PC-3 (cell line): ENCODE results near the gene MUS81. TPM values are rescaled to one million over a fixed set of nuclear protein-coding genes. Genes with fewer than 3 reads are reported as not detected.

Source experiments
- ATAC-seq: fragments of 200-7000 bp; cut with Tn5 transposase; 2 replicates; pipeline ENCODE4 v1.9.1; 2020; ENCODE audit warnings: mild to moderate bottlenecking, moderate library complexity
- BruUV-seq: library from RNA; stranded (reverse); fragments of 400-500 nt; replicated peaks from 2 replicates; lab custom pipeline; 2021; lab: Mats Ljungman, UMichigan
- CTCF ChIA-PET: fragments of 300-600 bp; sonication (Branson Sonifier 250); formaldehyde crosslinking; loops from one replicate; lab custom pipeline; 2022; ENCODE audit warnings: antibody characterized with exemption; lab: Charles Lee
- POLR2A ChIA-PET: fragments of 300-600 bp; sonication (Branson Sonifier 250); formaldehyde crosslinking; loops from one replicate; lab custom pipeline; 2022; ENCODE audit warnings: antibody characterized with exemption; ENCODE audit not compliant: unreplicated experiment; lab: Charles Lee
- DNase-seq: peaks from one replicate; pipeline ENCODE4 v3.0.0-alpha.2; 2015
- H2AFZ ChIP-seq: fragments of 300-600 bp; sonication (generic); 2 replicates; pipeline ENCODE4 v1.6.0; 2016; ENCODE audit warnings: antibody characterized with exemption, low read length
- H3F3A ChIP-seq: fragments of 300-600 bp; sonication (generic); one replicate; pipeline ENCODE4 v1.6.0; 2017; ENCODE audit warnings: antibody characterized with exemption, low read length, control low read depth, mild to moderate bottlenecking; ENCODE audit not compliant: unreplicated experiment
- H3K27ac ChIP-seq: fragments of 300-600 bp; sonication (generic); 2 replicates; pipeline ENCODE4 v1.5.1; 2016; ENCODE audit warnings: mild to moderate bottlenecking, low read length
- H3K27me3 ChIP-seq: fragments of 300-600 bp; sonication (generic); 2 replicates; pipeline ENCODE4 v1.6.1; 2016; ENCODE audit warnings: low read length, mixed read lengths
- H3K36me3 ChIP-seq: fragments of 300-600 bp; sonication (generic); 2 replicates; pipeline ENCODE4 v1.6.1; 2016; ENCODE audit warnings: low read depth, mixed run types, low read length, mixed read lengths
- H3K4me1 ChIP-seq: fragments of 300-600 bp; sonication (generic); 2 replicates; pipeline ENCODE4 v1.5.1; 2016; ENCODE audit warnings: low read length; ENCODE audit not compliant: insufficient read depth
- H3K4me2 ChIP-seq: fragments of 300-600 bp; sonication (generic); 2 replicates; pipeline ENCODE4 v1.6.0; 2016; ENCODE audit warnings: low read length
- H3K4me3 ChIP-seq: fragments of 300-600 bp; sonication (generic); 2 replicates; pipeline ENCODE4 v1.5.1; 2016; ENCODE audit warnings: mild to moderate bottlenecking, low read length, mixed read lengths
- H3K79me2 ChIP-seq: fragments of 300-600 bp; sonication (generic); 2 replicates; pipeline ENCODE4 v1.6.1; 2017; ENCODE audit warnings: low read length, mixed read lengths
- H3K9ac ChIP-seq: fragments of 300-600 bp; sonication (generic); 2 replicates; pipeline ENCODE4 v1.6.0; 2016; ENCODE audit warnings: mild to moderate bottlenecking, low read length
- H3K9me2 ChIP-seq: fragments of 300-600 bp; sonication (generic); replicated peaks from 2 replicates; pipeline ENCODE4 v1.6.1; 2016; ENCODE audit warnings: mixed run types, low read length, mixed read lengths
- H3K9me3 ChIP-seq: fragments of 300-600 bp; sonication (generic); 2 replicates; pipeline ENCODE4 v1.6.1; 2016; ENCODE audit warnings: low read length, mixed read lengths
- H4K20me1 ChIP-seq: fragments of 300-600 bp; sonication (generic); 2 replicates; pipeline ENCODE4 v1.6.1; 2016; ENCODE audit warnings: low read length, mixed read lengths
- EZH2 ChIP-seq: fragments of 300-600 bp; sonication (generic); IDR thresholded peaks from one replicate; pipeline ENCODE4 v1.6.1; 2017; ENCODE audit warnings: antibody characterized with exemption, mild to moderate bottlenecking, low read length; ENCODE audit not compliant: unreplicated experiment
- EZH2phosphoT487 ChIP-seq: fragments of 300-600 bp; sonication (generic); IDR thresholded peaks from 2 replicates; pipeline ENCODE4 v1.6.1; 2018; ENCODE audit warnings: mild to moderate bottlenecking, antibody characterized with exemption, low read length, borderline replicate concordance
- intact Hi-C: fragments of 100-400 bp; cut with micrococcal nuclease; formaldehyde crosslinking; loops from 2 replicates; pipeline ENCODE4 v1.9.0; 2023
- total RNA-seq: library from RNA; depleted of rRNA; stranded (reverse); fragments of >200 nt; gene quantifications from 2 replicates; pipeline ENCODE4 v1.2.3, GENCODE V29; 2014
- TF ChIP-seq, protein P1 (sequence below): fragments of 300-600 bp; sonication (generic); conservative IDR thresholded peaks from 2 replicates; pipeline ENCODE4 v1.5.1; 2017; ENCODE audit warnings: antibody characterized with exemption, low read depth, mild to moderate bottlenecking, low read length

The MUS81 gene
- total RNA-seq, 1 experiment from 2014 or later: 82.0 TPM

DNA sequence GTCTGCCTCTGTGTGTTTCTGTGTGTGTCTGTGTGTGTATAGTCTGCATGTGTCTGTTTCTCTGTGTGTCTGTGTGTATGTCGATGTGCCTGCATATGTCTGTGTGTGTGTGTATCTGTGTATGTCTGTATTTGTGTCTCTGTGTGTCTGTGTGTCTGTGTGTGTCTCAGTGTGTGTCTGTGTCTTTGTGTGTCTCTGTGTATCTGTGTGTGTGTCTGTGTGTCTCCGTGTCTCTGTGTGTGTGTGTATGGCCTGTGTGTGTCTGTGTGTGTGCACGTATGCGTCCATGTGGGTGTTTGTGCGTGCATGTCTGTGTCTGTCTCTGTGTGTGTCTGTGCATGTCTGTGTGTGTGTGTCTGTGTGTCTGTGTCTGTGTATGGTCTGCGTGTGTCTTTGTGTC, 26.0 kb upstream of the MUS81 start:
- CTCF ChIA-PET: no interaction called here
- Histone ChIP-seq H3K4me1 (no peaks in the 10 kb centered on the region), H3K9me2 (no peaks in the 10 kb centered on the region), H3K9me3 (no peaks in the 10 kb centered on the region), H3K36me3 (no peaks in the 10 kb centered on the region), H4K20me1 (no peaks in the 10 kb centered on the region), H3K4me2 (peak overlapping the region; percentile 63), H2AFZ (peak overlapping the region; percentile 63; the same call in 1 of the 2 replicates), H3K27ac (no peak overlapping the region), H3K9ac (no peak overlapping the region), H3K79me2 (no peaks in the 10 kb centered on the region), H3F3A (no peaks in the 10 kb centered on the region), H3K27me3 (peaks cover 20% of the 10 kb centered on the region; the same call in 1 of the 2 replicates), H3K4me3 (peak overlapping the region; percentile 43; the same call in 1 of the 2 replicates)
- intact Hi-C loops: no loop called here
- ATAC-seq (peak; percentile 12; the same call in 1 of the 2 replicates), DNase-seq (no peak)
- TF ChIP-seq, protein P1, sequence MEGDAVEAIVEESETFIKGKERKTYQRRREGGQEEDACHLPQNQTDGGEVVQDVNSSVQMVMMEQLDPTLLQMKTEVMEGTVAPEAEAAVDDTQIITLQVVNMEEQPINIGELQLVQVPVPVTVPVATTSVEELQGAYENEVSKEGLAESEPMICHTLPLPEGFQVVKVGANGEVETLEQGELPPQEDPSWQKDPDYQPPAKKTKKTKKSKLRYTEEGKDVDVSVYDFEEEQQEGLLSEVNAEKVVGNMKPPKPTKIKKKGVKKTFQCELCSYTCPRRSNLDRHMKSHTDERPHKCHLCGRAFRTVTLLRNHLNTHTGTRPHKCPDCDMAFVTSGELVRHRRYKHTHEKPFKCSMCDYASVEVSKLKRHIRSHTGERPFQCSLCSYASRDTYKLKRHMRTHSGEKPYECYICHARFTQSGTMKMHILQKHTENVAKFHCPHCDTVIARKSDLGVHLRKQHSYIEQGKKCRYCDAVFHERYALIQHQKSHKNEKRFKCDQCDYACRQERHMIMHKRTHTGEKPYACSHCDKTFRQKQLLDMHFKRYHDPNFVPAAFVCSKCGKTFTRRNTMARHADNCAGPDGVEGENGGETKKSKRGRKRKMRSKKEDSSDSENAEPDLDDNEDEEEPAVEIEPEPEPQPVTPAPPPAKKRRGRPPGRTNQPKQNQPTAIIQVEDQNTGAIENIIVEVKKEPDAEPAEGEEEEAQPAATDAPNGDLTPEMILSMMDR: no peak
- TF ChIP-seq EZH2phosphoT487 (no peak), EZH2 (no peak)
- POLR2A ChIA-PET: no interaction called here
- no TSS peak for BruUV-seq

DNA sequence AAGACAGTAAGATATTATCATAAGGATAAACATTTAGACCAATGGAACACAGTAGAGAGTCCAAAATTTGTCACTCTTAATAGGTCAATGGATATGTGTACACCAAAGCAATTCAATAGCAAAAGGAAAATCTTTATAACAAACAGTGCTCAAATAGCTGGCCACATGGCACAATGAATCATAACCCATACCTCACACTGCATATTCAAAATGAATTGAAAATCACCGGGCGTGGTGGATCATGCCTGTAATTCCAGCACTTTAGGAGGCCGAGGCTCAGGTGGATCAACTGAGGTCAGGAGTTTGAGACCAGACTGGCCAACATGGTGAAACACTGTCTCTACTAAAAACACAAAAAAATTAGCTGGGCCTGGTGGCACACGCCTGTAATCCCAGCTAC, 18.1 kb upstream of the MUS81 start:
- no peak overlapping the region for H3K4me2 ChIP-seq
- intact Hi-C loops: no loop called here
- TF ChIP-seq EZH2phosphoT487 (no peak), EZH2 (no peak)
- TF ChIP-seq, protein P1: no peak
- H3K27me3 ChIP-seq: no peaks in the 10 kb centered on the region
- no peaks in the 10 kb centered on the region for H3F3A ChIP-seq
- H3K4me1 ChIP-seq: no peaks in the 10 kb centered on the region
- H3K9me2 ChIP-seq: no peaks in the 10 kb centered on the region
- no TSS peak for BruUV-seq
- H3K79me2 ChIP-seq: no peaks in the 10 kb centered on the region
- ATAC-seq: 0 out of 2 replicates have a peak, but pooled peaks have one; percentile 20
- H3K9me3 ChIP-seq: no peaks in the 10 kb centered on the region
- no peaks in the 10 kb centered on the region for H3K36me3 ChIP-seq
- no peak for DNase-seq
- CTCF ChIA-PET: interaction anchor here (0.7 kb wide), 1 partner anchor 29 kb away, joined by 6 read pairs; no protein-coding TSS in a partner anchor
- POLR2A ChIA-PET: interaction anchor here (0.6 kb wide), 1 partner anchor 1968 kb away, joined by 3 read pairs; no protein-coding TSS in a partner anchor
- H3K9ac ChIP-seq: no peak overlapping the region
- H3K4me3 ChIP-seq: no peak overlapping the region
- H2AFZ ChIP-seq: no peak overlapping the region
- H4K20me1 ChIP-seq: no peaks in the 10 kb centered on the region
- H3K27ac ChIP-seq: no peak overlapping the region

DNA sequence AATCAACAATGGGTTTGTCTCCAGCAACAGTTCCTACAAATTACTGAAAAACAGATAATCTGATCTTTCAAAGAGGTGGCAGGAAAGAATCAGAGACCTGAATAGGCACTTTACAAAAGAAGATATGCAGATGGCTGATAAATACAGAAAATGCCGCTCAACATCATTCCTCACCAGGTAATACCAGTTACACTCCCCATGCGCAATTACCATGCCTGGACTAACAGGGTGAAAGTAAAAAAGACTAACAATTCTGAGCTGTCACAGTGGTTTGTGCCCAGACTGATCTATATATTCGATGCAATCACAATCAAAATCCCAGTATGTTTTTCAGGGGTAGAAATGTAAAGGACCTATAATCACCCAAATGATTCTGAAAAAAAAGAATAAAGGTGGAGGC, 16.4 kb upstream of the MUS81 start:
- Histone ChIP-seq H3K27me3 (no peaks in the 10 kb centered on the region), H3K9ac (no peak overlapping the region), H3K9me2 (no peaks in the 10 kb centered on the region), H3K4me1 (no peaks in the 10 kb centered on the region), H3K4me3 (no peak overlapping the region), H3K36me3 (no peaks in the 10 kb centered on the region), H3K9me3 (no peaks in the 10 kb centered on the region), H3K4me2 (no peak overlapping the region), H3K79me2 (no peaks in the 10 kb centered on the region), H4K20me1 (no peaks in the 10 kb centered on the region), H2AFZ (no peak overlapping the region), H3F3A (no peaks in the 10 kb centered on the region), H3K27ac (no peak overlapping the region)
- TF ChIP-seq EZH2: no peak
- TF ChIP-seq, protein P1: no peak
- TF ChIP-seq EZH2phosphoT487: no peak
- no peak for DNase-seq
- no TSS peak for BruUV-seq
- no peak for ATAC-seq
- CTCF ChIA-PET: no interaction called here
- POLR2A ChIA-PET: no interaction called here
- intact Hi-C loops: no loop called here
